ENCODE results near the gene CAPN8. TPM values are rescaled to one million over a fixed set of nuclear protein-coding genes. Genes with fewer than 3 reads are reported as not detected.

The CAPN8 gene
- total and polyA plus RNA-seq, 4 donors: 30.5 to 123 (median 81.2) TPM

GRCh38 chr1:223707256-223708000 lies 41.9 kb upstream of the CAPN8 start:
- Histone ChIP-seq H3K4me3 (no peak overlapping the region), H3K27me3 (ENCODE audit: control insufficient read depth in 3 of 3, insufficient read depth in 3 of 3, low read length in 2 of 3) (no peaks in the 10 kb centered on the region), H3K4me1 (ENCODE audit: control insufficient read depth in 5 of 5, insufficient read depth in 5 of 5, low read length in 5 of 5) (peaks cover 12 to 39% (median 21%) of the 10 kb centered on the region in 5 donors), H3K36me3 (ENCODE audit: control insufficient read depth in 4 of 4, insufficient read depth in 4 of 4, low read length in 4 of 4) (no peaks in the 10 kb centered on the region), H3K27ac (ENCODE audit: low read depth in 1 of 2, low read length in 1 of 2) (peak overlapping the region; percentile 74 to 84), H3K9me3 (ENCODE audit: control insufficient read depth in 4 of 4, insufficient read depth in 3 of 4, low read length in 3 of 4) (no peaks in the 10 kb centered on the region), H3K9ac (ENCODE audit: insufficient read depth in 1 of 2, low read length in 2 of 2) (no peak overlapping the region)
- ATAC-seq (ENCODE audit: insufficient read depth, low FRiP score): peak; percentile 82
- 46 to 75% methylated on average over 6 of the region's 6 CpGs for WGBS, 2 donors
- TF ChIP-seq, protein P1, sequence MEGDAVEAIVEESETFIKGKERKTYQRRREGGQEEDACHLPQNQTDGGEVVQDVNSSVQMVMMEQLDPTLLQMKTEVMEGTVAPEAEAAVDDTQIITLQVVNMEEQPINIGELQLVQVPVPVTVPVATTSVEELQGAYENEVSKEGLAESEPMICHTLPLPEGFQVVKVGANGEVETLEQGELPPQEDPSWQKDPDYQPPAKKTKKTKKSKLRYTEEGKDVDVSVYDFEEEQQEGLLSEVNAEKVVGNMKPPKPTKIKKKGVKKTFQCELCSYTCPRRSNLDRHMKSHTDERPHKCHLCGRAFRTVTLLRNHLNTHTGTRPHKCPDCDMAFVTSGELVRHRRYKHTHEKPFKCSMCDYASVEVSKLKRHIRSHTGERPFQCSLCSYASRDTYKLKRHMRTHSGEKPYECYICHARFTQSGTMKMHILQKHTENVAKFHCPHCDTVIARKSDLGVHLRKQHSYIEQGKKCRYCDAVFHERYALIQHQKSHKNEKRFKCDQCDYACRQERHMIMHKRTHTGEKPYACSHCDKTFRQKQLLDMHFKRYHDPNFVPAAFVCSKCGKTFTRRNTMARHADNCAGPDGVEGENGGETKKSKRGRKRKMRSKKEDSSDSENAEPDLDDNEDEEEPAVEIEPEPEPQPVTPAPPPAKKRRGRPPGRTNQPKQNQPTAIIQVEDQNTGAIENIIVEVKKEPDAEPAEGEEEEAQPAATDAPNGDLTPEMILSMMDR (IDR thresholded peaks at IDR 0.05; ENCODE audit: control extremely low read depth, extremely low read depth): no peak
- peak in 1 of 3 donors; percentile 36 for DNase-seq

GRCh38 chr1:223706077-223706973 lies 40.8 kb upstream of the CAPN8 start:
- no peak overlapping the region for H3K4me3 ChIP-seq
- DNase-seq (peak; percentile 93 to 98 (median 97)), ATAC-seq (ENCODE audit: insufficient read depth, low FRiP score) (peak; percentile 1)
- peak overlapping the region in 1 of 2 donors; percentile 80 for H3K27ac ChIP-seq (ENCODE audit: low read depth in 1 of 2, low read length in 1 of 2)
- TF ChIP-seq, protein P1 (IDR thresholded peaks at IDR 0.05; ENCODE audit: control extremely low read depth, extremely low read depth): no peak
- H3K4me1 ChIP-seq (ENCODE audit: control insufficient read depth in 5 of 5, insufficient read depth in 5 of 5, low read length in 5 of 5): peaks cover 12 to 37% (median 21%) of the 10 kb centered on the region in 5 donors
- H3K9me3 ChIP-seq (ENCODE audit: control insufficient read depth in 4 of 4, insufficient read depth in 3 of 4, low read length in 3 of 4): no peaks in the 10 kb centered on the region
- WGBS, 2 donors: 61 to 76% methylated on average over 12 of the region's 12 CpGs
- H3K36me3 ChIP-seq (ENCODE audit: control insufficient read depth in 4 of 4, insufficient read depth in 4 of 4, low read length in 4 of 4): no peaks in the 10 kb centered on the region
- no peaks in the 10 kb centered on the region for H3K27me3 ChIP-seq (ENCODE audit: control insufficient read depth in 3 of 3, insufficient read depth in 3 of 3, low read length in 2 of 3)
- peak overlapping the region in 1 of 2 donors; percentile 80 for H3K9ac ChIP-seq (ENCODE audit: insufficient read depth in 1 of 2, low read length in 2 of 2)

- no peak overlapping the region for H3K9ac ChIP-seq (ENCODE audit: insufficient read depth in 1 of 2, low read length in 2 of 2)
- H3K27ac ChIP-seq (ENCODE audit: low read depth in 1 of 2, low read length in 1 of 2): peak overlapping the region; percentile 26 to 66
- WGBS, 2 donors: 41 to 44% methylated on average over 8 of the region's 8 CpGs
- no peaks in the 10 kb centered on the region for H3K36me3 ChIP-seq (ENCODE audit: control insufficient read depth in 4 of 4, insufficient read depth in 4 of 4, low read length in 4 of 4)
- DNase-seq (peak; percentile 25 to 79 (median 50)), ATAC-seq (ENCODE audit: insufficient read depth, low FRiP score) (no peak)
- H3K27me3 ChIP-seq (ENCODE audit: control insufficient read depth in 3 of 3, insufficient read depth in 3 of 3, low read length in 2 of 3): no peaks in the 10 kb centered on the region
- H3K9me3 ChIP-seq (ENCODE audit: control insufficient read depth in 4 of 4, insufficient read depth in 3 of 4, low read length in 3 of 4): no peaks in the 10 kb centered on the region
- H3K4me1 ChIP-seq (ENCODE audit: control insufficient read depth in 5 of 5, insufficient read depth in 5 of 5, low read length in 5 of 5): peaks cover 10 to 41% (median 21%) of the 10 kb centered on the region in 5 donors
- no peak overlapping the region for H3K4me3 ChIP-seq
- TF ChIP-seq, protein P1 (IDR thresholded peaks at IDR 0.05; ENCODE audit: control extremely low read depth, extremely low read depth): no peak
These were observed 39.7 kb upstream of the CAPN8 start for GRCh38 chr1:223704921-223705878.
